Muscle layer of colon (tissue), 2 donors: Measurements from ENCODE around the gene TNC.

ENCODE experiments used
- H3K27ac ChIP-seq: one replicate; pipeline ENCODE4 v1.7.0; 2013; ENCODE audit warnings: low read depth, mild to moderate bottlenecking, low read length, moderate library complexity
- H3K27me3 ChIP-seq, 2 donors: one replicate each; pipeline ENCODE4 v1.7.0; 2013; ENCODE audit warnings: low read length in 2 of 2, mild to moderate bottlenecking in 2 of 2; ENCODE audit not compliant: insufficient read depth in 2 of 2, control insufficient read depth in 1 of 2
- H3K36me3 ChIP-seq: one replicate; pipeline ENCODE4 v1.7.0; 2013; ENCODE audit warnings: mild to moderate bottlenecking, low read length; ENCODE audit not compliant: insufficient read depth
- H3K4me1 ChIP-seq: one replicate; pipeline ENCODE4 v1.7.0; 2013; ENCODE audit warnings: mild to moderate bottlenecking, low read length; ENCODE audit not compliant: insufficient read depth
- H3K4me3 ChIP-seq, 2 donors: one replicate each; pipeline ENCODE4 v1.7.0; 2013; ENCODE audit warnings: low read length in 2 of 2, low read depth in 1 of 2, mild to moderate bottlenecking in 1 of 2, moderate library complexity in 1 of 2
- H3K9ac ChIP-seq: one replicate; pipeline ENCODE4 v1.7.0; 2013; ENCODE audit warnings: low read length
- H3K9me3 ChIP-seq: one replicate; pipeline ENCODE4 v1.7.0; 2013; ENCODE audit warnings: mild to moderate bottlenecking, low read length
- donor health status: abdominal sarcoma.
- donor health status: Adenocarcinoma of cecum.

The TNC gene

DNA sequence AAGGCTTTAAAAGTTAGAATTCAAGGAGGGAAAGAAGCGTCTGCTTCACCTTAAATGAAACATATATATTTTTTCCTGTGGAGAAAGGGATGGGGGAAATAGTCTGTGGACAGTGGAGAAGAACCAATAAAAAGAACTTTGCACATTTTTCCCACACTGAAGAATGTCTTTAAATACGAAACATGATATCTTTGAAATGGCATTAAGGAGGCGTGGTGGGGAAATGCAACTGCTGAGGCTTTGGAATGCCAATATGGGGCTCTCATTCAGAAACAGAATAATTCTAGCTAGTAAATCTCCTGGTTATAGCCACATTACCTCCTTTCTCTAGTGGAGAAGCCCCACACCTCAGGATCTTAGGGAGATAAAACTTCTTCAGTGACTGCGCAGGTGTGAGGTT is 46.8 kb downstream of the TNC start:
- no peaks in the 10 kb centered on the region for H3K9me3 ChIP-seq
- H3K27ac ChIP-seq: peak overlapping the region; percentile 60
- H3K4me3 ChIP-seq: no peak overlapping the region
- peaks cover 37% of the 10 kb centered on the region for H3K4me1 ChIP-seq
- no peaks in the 10 kb centered on the region for H3K27me3 ChIP-seq
- H3K36me3 ChIP-seq: peaks cover 69% of the 10 kb centered on the region
- H3K9ac ChIP-seq: no peak overlapping the region

DNA sequence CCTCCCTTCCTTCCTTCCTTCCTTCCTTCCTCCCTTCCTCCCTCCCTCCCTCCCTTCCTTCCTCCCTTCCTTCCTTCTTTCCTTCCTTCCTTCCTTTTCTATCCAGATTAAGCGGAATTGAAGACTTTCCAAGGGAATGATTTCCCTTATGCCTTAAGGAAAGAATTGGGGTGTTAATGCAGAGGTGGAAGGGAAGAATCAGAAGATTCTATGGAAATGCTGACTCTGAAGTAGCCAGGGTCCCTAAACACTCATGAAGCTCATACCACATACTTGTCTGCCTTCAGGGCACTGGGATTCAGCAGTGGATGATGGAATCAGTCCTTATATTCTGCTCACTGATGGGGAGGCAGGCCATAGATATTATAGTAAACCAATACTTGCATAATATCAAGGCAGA is 48.2 kb downstream of the TNC start:
- H3K4me3 ChIP-seq: no peak overlapping the region
- H3K27ac ChIP-seq: peak overlapping the region; percentile 6
- H3K36me3 ChIP-seq: peaks cover 66% of the 10 kb centered on the region
- H3K27me3 ChIP-seq: no peaks in the 10 kb centered on the region
- no peaks in the 10 kb centered on the region for H3K9me3 ChIP-seq
- H3K4me1 ChIP-seq: peaks cover 49% of the 10 kb centered on the region
- no peak overlapping the region for H3K9ac ChIP-seq

DNA sequence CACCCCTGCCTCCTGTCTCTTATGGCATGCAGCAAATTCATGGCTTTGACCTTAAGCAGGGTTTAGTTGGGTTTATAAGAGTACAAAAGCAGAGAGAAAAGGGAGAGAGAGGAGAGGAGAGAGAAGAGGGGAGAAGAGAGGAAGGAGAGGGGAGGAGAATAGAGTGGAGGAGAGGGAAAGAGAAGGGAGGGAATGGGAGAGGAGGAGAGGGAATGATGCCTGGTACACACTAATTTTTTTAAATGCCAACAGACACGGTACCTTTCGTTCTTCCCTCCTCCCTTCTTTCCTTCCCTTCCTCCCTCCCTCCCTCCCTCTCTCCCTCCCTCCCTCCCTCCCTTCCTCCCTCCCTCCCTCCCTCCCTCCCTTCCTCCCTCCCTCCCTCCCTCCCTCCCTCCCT is 48.7 kb downstream of the TNC start:
- peaks cover 64% of the 10 kb centered on the region for H3K36me3 ChIP-seq
- H3K4me3 ChIP-seq: no peak overlapping the region
- no peaks in the 10 kb centered on the region for H3K27me3 ChIP-seq
- no peaks in the 10 kb centered on the region for H3K9me3 ChIP-seq
- peaks cover 53% of the 10 kb centered on the region for H3K4me1 ChIP-seq
- H3K9ac ChIP-seq: no peak overlapping the region
- peak overlapping the region; percentile 47 for H3K27ac ChIP-seq

DNA sequence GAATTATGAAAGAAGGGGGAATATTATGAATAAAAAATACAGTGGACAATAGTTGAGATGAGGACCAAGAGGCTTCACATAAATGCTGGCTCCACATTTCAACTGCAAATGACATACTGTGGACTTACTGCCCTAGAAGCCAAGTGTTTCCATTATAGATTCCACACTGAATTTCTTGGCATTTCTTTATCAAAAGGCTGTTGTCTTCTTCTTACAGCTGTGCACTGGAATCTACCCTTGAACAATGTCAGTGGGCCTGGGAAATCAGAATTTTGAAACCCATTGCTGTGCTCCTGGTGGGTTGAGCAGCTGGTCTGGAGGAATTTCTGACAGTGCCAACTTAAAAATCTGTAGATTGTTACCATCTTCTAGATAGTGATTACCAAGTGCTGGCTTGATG is 49.9 kb downstream of the TNC start:
- no peaks in the 10 kb centered on the region for H3K9me3 ChIP-seq
- H3K27me3 ChIP-seq: no peaks in the 10 kb centered on the region
- no peak overlapping the region for H3K9ac ChIP-seq
- H3K36me3 ChIP-seq: peaks cover 60% of the 10 kb centered on the region
- H3K4me3 ChIP-seq: no peak overlapping the region
- H3K4me1 ChIP-seq: peaks cover 66% of the 10 kb centered on the region
- H3K27ac ChIP-seq: peak overlapping the region; percentile 47

DNA sequence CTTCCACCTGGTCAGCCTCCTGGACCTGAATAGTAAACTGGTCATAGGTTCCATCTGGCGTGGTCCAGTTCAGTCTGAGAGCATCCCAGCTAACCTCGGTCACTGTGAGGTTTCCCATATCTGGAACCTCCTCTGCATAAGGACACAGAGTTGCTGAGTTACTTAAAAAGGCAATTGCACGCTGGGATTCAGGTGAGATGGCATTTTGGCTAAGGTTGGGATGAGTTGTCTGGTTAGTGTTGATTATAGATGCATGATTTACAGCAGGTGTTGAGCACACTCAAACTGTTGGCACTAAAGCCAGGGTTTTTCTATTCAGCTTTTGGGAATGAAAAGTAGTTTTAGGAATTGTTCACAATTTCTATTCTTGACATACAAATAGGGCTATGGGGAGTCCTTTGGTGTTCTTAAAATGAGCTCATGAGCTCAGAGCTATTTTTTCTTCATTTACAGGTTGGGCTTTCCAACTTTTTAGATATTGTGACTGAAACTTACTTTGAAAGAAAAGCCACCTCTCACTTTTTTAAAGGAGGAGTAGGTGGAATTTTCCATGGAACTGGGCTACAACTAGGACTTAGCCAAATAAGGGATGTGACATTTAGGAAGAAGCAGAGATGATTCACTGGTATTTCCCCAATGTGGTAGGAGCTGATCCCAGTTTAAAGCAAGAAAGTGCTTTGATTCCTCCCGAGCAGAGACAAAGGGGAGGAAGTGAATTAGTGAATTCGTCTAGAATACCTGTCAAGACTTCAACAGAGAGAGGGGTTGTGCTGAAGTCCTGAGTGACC is 54.7 kb downstream of the TNC start:
- Histone ChIP-seq H3K4me1 (peaks cover 57% of the 10 kb centered on the region), H3K27ac (peak overlapping the region; percentile 77)

DNA sequence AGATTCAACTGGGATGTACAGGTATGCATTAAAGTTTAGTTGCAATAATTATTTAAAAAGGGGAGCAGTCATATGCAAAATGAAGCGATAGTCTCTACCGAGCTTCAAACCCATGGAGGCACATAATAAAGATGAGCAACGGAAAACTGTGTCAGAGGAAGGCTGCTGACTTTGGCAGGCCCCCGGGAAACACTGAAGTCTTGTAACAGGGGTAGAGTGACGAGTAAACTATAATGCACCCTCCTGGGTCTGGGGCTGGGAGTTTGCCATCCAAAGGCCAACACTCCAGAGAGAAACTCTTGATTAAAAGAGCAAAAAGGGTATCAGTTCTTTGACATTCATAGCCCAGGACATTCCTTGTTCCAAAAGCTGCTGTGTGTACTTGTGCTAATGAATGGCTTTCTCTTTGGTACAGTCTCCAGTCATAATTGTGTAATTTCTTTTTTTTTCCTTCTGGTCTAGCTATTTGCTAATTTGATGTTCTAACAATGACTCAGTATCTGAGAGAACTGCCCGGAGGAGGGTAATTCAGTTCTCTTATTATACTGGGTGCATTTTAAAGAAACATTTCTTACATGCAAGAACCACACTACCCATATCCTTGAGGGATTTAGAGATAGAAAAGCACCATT is 59.2 kb downstream of the TNC start:
- Histone ChIP-seq H3K27me3 (no peaks in the 10 kb centered on the region), H3K9ac (no peak overlapping the region), H3K36me3 (peaks cover 83% of the 10 kb centered on the region), H3K27ac (peak overlapping the region; percentile 65), H3K9me3 (no peaks in the 10 kb centered on the region), H3K4me3 (no peak overlapping the region), H3K4me1 (peaks cover 21% of the 10 kb centered on the region)

More for the DNA sequence above, 54.7 kb downstream of the TNC start:
- peaks cover 58% of the 10 kb centered on the region for H3K36me3 ChIP-seq
- peak overlapping the region in 1 of 2 donors; percentile 23 for H3K4me3 ChIP-seq
- H3K27me3 ChIP-seq: no peaks in the 10 kb centered on the region
- H3K9ac ChIP-seq: peak overlapping the region; percentile 4
- H3K9me3 ChIP-seq: no peaks in the 10 kb centered on the region

DNA sequence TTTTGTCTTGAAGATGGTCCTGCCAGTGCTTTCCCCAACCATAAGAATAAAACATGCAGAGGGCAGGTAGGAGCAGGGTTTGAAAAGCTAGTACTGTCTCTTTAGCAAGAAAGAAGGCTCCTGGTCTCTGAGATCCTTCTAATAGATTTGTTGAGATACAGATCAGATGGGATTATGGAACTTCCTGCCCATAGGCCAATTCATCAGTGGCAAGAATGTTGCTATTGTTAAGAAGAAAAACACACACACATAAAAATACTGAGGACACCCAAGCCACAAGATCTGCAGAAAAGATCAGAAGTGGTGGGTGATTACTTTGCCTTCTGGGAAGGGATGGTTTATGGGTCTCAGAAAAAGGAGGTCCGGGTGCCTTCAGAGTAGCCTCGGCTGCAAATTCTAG is 59.8 kb downstream of the TNC start:
- Histone ChIP-seq H3K4me3 (no peak overlapping the region), H3K9ac (no peak overlapping the region), H3K27ac (no peak overlapping the region), H3K36me3 (peaks cover 85% of the 10 kb centered on the region), H3K9me3 (no peaks in the 10 kb centered on the region), H3K27me3 (no peaks in the 10 kb centered on the region), H3K4me1 (peaks cover 15% of the 10 kb centered on the region)

DNA sequence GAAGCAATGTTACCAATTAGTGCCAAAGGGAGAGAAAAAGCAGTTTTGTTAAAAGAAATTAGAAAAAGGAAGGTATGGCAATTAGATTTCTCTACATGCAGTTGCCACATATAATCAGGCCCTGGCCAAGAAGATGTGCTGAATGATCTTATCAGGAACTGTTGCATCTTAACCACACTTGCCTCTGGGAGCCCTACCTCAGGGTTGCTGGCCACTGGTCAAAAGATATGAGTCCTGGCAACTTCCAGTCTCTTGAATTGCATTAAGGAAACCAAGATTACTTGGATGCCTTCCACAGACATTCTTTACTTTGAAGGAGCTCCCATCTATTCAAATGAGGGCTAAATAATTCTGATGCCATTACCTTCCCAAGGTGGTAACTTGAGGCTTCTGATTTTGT is 60.4 kb downstream of the TNC start:
- no peak overlapping the region for H3K27ac ChIP-seq
- no peak overlapping the region for H3K4me3 ChIP-seq
- H3K27me3 ChIP-seq: no peaks in the 10 kb centered on the region
- no peak overlapping the region for H3K9ac ChIP-seq
- H3K36me3 ChIP-seq: peaks cover 79% of the 10 kb centered on the region
- H3K4me1 ChIP-seq: peaks cover 9% of the 10 kb centered on the region
- no peaks in the 10 kb centered on the region for H3K9me3 ChIP-seq

DNA sequence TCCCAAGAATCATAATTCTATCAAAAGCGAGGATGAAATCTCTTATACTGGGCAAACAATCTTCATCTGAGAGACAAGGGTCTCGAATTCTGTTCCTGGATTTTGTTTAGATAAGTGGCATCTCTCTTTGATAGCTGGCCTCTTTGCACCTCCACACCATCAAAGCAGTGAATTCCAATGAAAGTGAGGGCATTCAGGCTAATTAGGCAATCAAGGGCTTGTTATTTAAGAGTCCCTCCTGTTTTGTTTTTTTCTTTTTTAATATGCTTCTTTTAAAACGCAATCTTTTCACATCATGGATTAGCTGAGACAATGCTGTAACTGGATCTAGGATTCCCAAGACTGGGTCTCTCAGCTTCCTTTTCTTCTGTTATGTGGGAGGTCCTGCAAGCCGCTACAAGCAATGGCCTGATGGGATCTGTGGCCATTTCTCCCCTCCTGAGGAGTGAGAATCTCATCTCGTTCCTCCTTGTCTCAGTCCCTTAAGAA is 67.9 kb downstream of the TNC start:
- Histone ChIP-seq H3K27ac (peak overlapping the region; percentile 37), H3K9ac (no peak overlapping the region), H3K9me3 (no peaks in the 10 kb centered on the region), H3K27me3 (no peaks in the 10 kb centered on the region), H3K4me3 (no peak overlapping the region), H3K4me1 (peaks cover 17% of the 10 kb centered on the region), H3K36me3 (peaks cover 34% of the 10 kb centered on the region)

DNA sequence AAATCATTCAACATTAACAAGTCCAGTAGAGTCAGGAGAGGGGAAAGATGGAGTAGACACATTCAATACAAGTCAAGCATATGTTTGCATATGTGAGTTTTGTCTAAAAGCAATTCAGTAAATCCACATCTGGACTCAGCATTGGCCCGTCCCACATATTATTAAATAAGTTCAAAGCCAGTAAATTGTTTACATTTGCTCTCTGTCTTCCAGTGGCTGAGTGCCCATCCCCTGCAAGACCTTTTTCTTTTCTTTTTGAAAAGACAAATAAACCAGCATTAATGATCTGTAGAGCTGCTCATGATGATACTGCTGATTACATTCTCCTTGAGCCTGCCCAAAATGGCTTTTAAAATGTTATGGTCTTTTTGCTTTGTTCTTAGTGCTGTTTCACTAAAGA is 71.1 kb downstream of the TNC start:
- no peaks in the 10 kb centered on the region for H3K27me3 ChIP-seq
- no peak overlapping the region for H3K4me3 ChIP-seq
- H3K36me3 ChIP-seq: peaks cover 26% of the 10 kb centered on the region
- peak overlapping the region; percentile 35 for H3K27ac ChIP-seq
- peaks cover 40% of the 10 kb centered on the region for H3K4me1 ChIP-seq
- H3K9me3 ChIP-seq: no peaks in the 10 kb centered on the region
- H3K9ac ChIP-seq: no peak overlapping the region

DNA sequence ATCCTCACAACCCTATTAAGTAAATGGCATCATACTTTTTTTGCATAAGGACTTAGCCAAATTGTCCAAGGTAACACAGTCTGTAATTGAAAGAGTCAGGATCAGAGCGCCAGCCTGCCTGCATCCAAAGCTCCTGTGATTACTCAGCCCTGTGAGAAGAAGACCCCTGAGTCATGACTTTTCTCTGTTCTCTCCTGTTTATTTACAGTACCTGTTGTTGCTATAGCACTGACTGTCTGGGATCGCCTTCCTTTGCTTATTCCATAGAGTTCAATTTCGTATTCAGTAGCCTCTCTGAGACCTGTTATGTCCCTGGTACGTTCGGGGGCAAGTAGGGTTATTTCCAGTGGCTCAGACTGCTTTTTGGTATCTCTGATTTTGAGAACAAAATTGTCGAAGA is 71.8 kb downstream of the TNC start:
- Histone ChIP-seq H3K9ac (no peak overlapping the region), H3K4me1 (peaks cover 40% of the 10 kb centered on the region), H3K4me3 (no peak overlapping the region), H3K27ac (peak overlapping the region; percentile 35), H3K36me3 (peaks cover 33% of the 10 kb centered on the region), H3K27me3 (no peaks in the 10 kb centered on the region), H3K9me3 (no peaks in the 10 kb centered on the region)
